Esophagus muscularis mucosa (tissue), 4 donors: Measurements from ENCODE around the gene KCNE5. TPM values are rescaled to one million over a fixed set of nuclear protein-coding genes. Genes with fewer than 3 reads are reported as not detected.
"Not testable (repeated sequence)": the region's sequence is repeated elsewhere in the genome, so short reads cannot be mapped to it uniquely, and the experiment has no call there.

Experiments
- DNase-seq: peaks from one replicate; pipeline ENCODE4 v3.0.0-alpha.2; 2017; ENCODE audit errors: extremely low spot score
- H3K27ac ChIP-seq, 4 donors: fragments of 200-600 bp; sonication (generic); replicated peaks in 1 of 4; 1 replicate in 3 of 4; 2 replicates in 1 of 4; pipeline ENCODE4 v1.5.1; 2016 to 2019; ENCODE audit warnings: mild to moderate bottlenecking in 1 of 4
- H3K27me3 ChIP-seq, 4 donors: fragments of 200-600 bp; sonication (generic); one replicate each; pipeline versions ENCODE4 v1.5.1 to v1.6.0; 2016 to 2019
- H3K36me3 ChIP-seq, 4 donors: fragments of 200-600 bp; sonication (generic); one replicate each; pipeline ENCODE4 v1.5.1; 2016 to 2019
- H3K4me1 ChIP-seq, 4 donors: fragments of 200-600 bp; sonication (generic); one replicate each; pipeline ENCODE4 v1.5.1; 2016 to 2019
- H3K4me3 ChIP-seq, 4 donors: fragments of 200-600 bp; sonication (generic); 1 replicate in 2 of 4; 2 replicates in 2 of 4; pipeline ENCODE4 v1.5.1; 2016 to 2019; ENCODE audit warnings: mild to moderate bottlenecking in 4 of 4, moderate library complexity in 1 of 4
- H3K9me3 ChIP-seq, 4 donors: fragments of 200-600 bp; sonication (generic); 1 replicate in 3 of 4; 2 replicates in 1 of 4; pipeline ENCODE4 v1.5.1; 2016 to 2019
- EP300 ChIP-seq: sonication (generic); formaldehyde crosslinking; IDR thresholded peaks from one replicate; pipeline ENCODE4 v1.6.1; 2017; ENCODE audit warnings: antibody characterized with exemption
- POLR2A ChIP-seq: fragments of 450-650 bp; IDR thresholded peaks from one replicate; pipeline ENCODE4 v1.6.1; 2017; ENCODE audit warnings: antibody characterized with exemption, moderate library complexity, mild to moderate bottlenecking, low read depth
- POLR2AphosphoS5 ChIP-seq, 2 donors: sonication (generic); formaldehyde crosslinking; IDR thresholded peaks; one replicate each; pipeline ENCODE4 v1.6.1; 2017; ENCODE audit warnings: antibody characterized with exemption in 2 of 2
- WGBS: methylation state at CpG from one replicate; pipeline ENCODE4 v1.1.5; 2018; 5-methylcytosine and 5-hydroxymethylcytosine counted together
- intact Hi-C: fragments of 100-400 bp; cut with DNase I; formaldehyde crosslinking; loops from one replicate; pipeline ENCODE4 v1.15.1; 2023
- small RNA-seq, 3 donors: library from RNA; depleted of rRNA; stranded (forward); fragments of <200 nt; gene quantifications; one replicate each; pipeline ENCODE3, GENCODE V24; 2016
- total RNA-seq, 4 donors: library from RNA; depleted of rRNA; stranded (reverse); fragments of >200 nt; gene quantifications; one replicate each; pipeline versions ENCODE4 v1.1.0 to v1.2.1, GENCODE V29; 2016
- TF ChIP-seq, protein P1 (sequence below), 3 experiments: fragments of 200-600 bp in 2 of 3; fragments of 450-650 bp in 1 of 3; sonication (generic) in 2 of 3; IDR thresholded peaks; one replicate each; pipeline ENCODE4 v1.5.1; 2017 to 2019; ENCODE audit warnings: antibody characterized with exemption in 3 of 3, mild to moderate bottlenecking in 2 of 3, moderate library complexity in 1 of 3

The KCNE5 gene
- total RNA-seq, 4 donors from 2014 or later = not detected

- H3K27me3 ChIP-seq = no peaks in the 10 kb centered on the region
- TF ChIP-seq EP300 (no peak), POLR2A (no peak), POLR2AphosphoS5 (IDR thresholded peaks at IDR 0.05) (no peak)
- TF ChIP-seq, protein P1, sequence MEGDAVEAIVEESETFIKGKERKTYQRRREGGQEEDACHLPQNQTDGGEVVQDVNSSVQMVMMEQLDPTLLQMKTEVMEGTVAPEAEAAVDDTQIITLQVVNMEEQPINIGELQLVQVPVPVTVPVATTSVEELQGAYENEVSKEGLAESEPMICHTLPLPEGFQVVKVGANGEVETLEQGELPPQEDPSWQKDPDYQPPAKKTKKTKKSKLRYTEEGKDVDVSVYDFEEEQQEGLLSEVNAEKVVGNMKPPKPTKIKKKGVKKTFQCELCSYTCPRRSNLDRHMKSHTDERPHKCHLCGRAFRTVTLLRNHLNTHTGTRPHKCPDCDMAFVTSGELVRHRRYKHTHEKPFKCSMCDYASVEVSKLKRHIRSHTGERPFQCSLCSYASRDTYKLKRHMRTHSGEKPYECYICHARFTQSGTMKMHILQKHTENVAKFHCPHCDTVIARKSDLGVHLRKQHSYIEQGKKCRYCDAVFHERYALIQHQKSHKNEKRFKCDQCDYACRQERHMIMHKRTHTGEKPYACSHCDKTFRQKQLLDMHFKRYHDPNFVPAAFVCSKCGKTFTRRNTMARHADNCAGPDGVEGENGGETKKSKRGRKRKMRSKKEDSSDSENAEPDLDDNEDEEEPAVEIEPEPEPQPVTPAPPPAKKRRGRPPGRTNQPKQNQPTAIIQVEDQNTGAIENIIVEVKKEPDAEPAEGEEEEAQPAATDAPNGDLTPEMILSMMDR (IDR thresholded peaks at IDR 0.05) = no peak
- H3K4me1 ChIP-seq = no peaks in the 10 kb centered on the region
- intact Hi-C loops = no loop called here
- no peaks in the 10 kb centered on the region for H3K36me3 ChIP-seq
- no peak overlapping the region for H3K27ac ChIP-seq
- no peaks in the 10 kb centered on the region for H3K9me3 ChIP-seq
- DNase-seq = no peak
- 90% methylated on average over 5 of the region's 7 CpGs for WGBS
- H3K4me3 ChIP-seq = no peak overlapping the region
Observed at GRCh38 chrX:109585488-109585887, 39.5 kb downstream of the KCNE5 start.

DNA sequence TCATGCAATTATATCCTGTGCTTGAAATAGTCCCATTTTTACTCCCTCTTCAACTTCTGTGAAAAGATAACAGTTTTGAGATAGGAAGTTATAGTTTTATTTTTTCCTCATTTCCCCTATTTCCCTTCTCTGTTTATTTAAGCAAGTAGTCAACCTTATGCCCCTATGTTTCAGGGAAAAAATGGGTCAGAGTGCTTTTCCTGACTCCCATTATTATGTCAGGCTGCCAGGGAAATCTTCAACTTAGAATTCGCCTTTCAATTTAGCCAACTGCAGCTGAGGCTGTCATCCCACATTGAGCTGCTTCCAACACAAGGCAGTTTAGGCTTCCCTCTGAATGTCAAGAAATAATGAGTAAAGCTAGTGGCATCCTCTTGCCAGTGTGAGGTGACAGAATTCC lies 46.1 kb downstream of the KCNE5 start:
- Histone ChIP-seq H3K27me3 (no peaks in the 10 kb centered on the region), H3K9me3 (no peaks in the 10 kb centered on the region), H3K36me3 (no peaks in the 10 kb centered on the region), H3K4me3 (no peak overlapping the region), H3K27ac (no peak overlapping the region), H3K4me1 (no peaks in the 10 kb centered on the region)
- DNase-seq = no peak
- intact Hi-C loops = no loop called here
- TF ChIP-seq POLR2AphosphoS5 (IDR thresholded peaks at IDR 0.05) (no peak), POLR2A (no peak), EP300 (no peak)
- TF ChIP-seq, protein P1 (IDR thresholded peaks at IDR 0.05) = no peak
- WGBS = 46% methylated on average over 1 of the region's 1 CpG

DNA sequence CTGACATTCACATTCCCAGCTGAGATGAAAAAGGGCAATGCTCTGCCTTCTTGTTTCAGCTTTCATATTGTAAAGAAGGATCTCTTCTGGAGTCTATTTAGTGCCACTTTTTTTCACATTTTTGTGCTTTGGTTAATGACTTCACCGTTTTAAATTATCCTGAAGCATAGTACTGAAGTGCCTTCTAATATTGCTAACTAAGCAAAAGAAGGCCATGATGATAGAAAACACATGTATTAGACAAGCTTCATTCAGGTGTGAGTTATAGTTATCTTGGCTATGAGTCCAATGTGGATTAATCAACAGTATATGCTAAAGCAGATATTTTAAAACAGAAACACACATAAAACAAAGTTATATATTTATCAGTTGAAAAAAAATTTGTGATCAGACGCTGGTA lies 47.9 kb downstream of the KCNE5 start:
- Histone ChIP-seq H3K36me3 (no peaks in the 10 kb centered on the region), H3K4me3 (no peak overlapping the region), H3K9me3 (no peaks in the 10 kb centered on the region), H3K27me3 (no peaks in the 10 kb centered on the region), H3K27ac (no peak overlapping the region), H3K4me1 (no peaks in the 10 kb centered on the region)
- TF ChIP-seq, protein P1 (IDR thresholded peaks at IDR 0.05) = no peak
- TF ChIP-seq EP300 (no peak), POLR2A (no peak), POLR2AphosphoS5 (IDR thresholded peaks at IDR 0.05) (no peak)
- WGBS = 66% methylated on average over 2 of the region's 2 CpGs
- intact Hi-C loops = no loop called here
- DNase-seq = no peak

DNA sequence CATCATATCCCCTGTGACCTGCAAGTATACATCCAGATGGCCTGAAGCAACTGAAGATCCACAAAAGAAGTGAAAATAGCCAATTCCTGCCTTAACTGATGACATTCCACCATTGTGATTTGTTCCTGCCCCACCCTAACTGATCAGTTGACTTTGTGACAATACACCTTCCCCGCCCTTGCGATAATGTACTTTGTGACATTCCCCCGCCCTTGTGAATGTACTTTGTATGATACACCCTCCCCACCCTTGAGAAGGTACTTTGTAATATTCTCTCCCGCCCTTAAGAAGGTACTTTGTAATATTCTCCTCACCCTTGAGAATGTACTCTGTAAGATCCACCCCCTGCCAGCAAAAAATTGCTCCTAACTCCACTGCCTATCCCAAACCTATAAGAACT lies 48.9 kb downstream of the KCNE5 start:
- H3K36me3 ChIP-seq, H3K4me1 ChIP-seq, DNase-seq, H3K9me3 ChIP-seq, intact Hi-C loops, H3K27ac ChIP-seq, H3K27me3 ChIP-seq, H3K4me3 ChIP-seq: not testable (repeated sequence)
- 67% methylated on average over 4 of the region's 4 CpGs for WGBS

Small RNA genes within 50 kb of the gene (small RNA-seq; reads per million reads assigned to genes)
- 0 reads per million in 3 donors for gene AL118496.2

Other genes with a start within 250 kb of the KCNE5 start
- not detected for gene GUCY2F, start 143.1 kb downstream of the KCNE5 start, total RNA-seq
- gene NXT2, start 88.3 kb downstream of the KCNE5 start, total RNA-seq = 1 to 10 TPM; 2.1 to 4.6 (median 2.5) TPM
- 10 to 100 TPM; 34.9 to 61.5 (median 47.9) TPM for gene ACSL4, start 108.1 kb upstream of the KCNE5 start, total RNA-seq